GM12801 (cell line): Measurements from ENCODE around the gene YTHDC2.

Source experiments
- CTCF ChIP-seq: IDR thresholded peaks from one replicate; pipeline ENCODE4 v1.5.1; 2011; ENCODE audit warnings: control low read depth; ENCODE audit not compliant: insufficient read length; ENCODE audit errors: extremely low read depth

The YTHDC2 gene

DNA sequence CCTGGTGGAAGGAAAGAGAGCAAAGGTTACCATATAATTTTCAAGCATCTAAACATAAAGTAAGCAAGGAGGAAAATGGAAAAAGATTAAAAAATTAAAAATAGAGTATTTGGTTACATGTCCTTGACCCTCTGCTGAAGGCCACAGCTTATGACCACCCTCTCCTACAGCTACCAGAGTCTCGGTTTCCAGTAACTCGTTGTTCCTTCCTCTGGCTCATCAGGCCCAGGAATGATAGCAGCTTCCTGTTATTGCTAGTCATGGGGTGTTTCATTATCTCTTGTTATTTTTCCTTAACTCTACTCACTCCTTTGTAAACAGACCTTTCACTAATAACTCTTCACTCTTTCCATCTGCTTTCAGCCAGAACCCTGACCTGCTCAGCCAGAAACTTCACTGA, 102.2 kb downstream of the YTHDC2 start:
- no peak for TF ChIP-seq CTCF

DNA sequence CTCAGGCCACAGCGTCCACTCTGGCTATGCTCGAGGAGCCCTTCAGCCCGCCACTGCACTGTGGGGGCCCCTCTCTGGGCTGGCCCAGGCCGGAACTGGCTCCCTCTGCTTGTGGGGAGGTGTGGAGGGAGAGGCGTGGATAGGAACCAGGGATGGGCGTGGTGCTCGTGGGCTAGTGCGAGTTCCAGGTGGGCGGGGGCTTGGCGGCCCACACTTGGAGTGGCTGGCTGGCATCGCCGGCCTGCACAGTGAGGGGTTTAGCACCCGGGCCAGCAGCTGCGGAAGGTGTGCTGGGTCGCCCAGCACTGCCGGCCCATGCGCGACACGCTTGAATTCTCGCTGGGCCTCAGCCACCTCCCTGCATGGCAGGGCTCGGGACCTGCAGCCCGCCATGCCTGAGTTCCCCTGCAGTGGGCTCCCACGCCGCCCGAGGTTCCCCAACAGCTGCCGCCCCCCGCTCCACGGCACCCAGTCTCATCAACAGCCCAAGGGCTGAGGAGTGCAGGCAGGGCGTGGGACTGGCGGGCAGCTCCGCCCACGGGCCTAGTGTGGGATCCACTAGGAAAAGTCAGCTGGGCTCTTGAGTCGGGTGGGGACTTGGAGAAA, 103.8 kb downstream of the YTHDC2 start:
- no peak for TF ChIP-seq CTCF

- TF ChIP-seq CTCF: no peak
Measured at GRCh38 chr5:113632996-113633395, 119.5 kb downstream of the YTHDC2 start.

DNA sequence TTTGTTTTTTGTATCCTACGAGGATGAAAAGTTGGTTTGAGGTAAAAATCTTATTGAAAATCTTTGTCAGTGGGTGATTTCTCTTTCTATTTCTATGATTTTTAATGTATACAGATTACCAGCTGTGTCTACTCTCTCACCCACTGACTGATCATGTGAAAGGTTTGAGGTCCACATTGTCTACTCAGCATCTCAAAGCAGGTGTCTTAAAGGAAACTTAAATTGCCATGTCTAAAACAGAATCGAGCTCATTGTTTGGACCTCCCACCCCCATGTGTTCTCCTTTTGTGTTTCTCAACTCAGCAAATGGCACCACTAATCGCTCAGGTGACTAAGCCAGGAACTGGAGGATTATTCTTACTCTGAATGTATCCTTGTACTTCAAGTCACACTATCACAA, 121.5 kb downstream of the YTHDC2 start:
- no peak for TF ChIP-seq CTCF

GRCh38 chr5:113641715-113642114, 128.2 kb downstream of the YTHDC2 start:
- no peak for TF ChIP-seq CTCF
